ENCODE measurements around the gene KIRREL3. TPM values are rescaled to one million over a fixed set of nuclear protein-coding genes. Genes with fewer than 3 reads are reported as not detected.

The KIRREL3 gene
- total and polyA plus RNA-seq, 2 of the 8 experiments (the other 6 are each of a cell fraction or from before 2014, with no cell fraction given): 0.29 to 0.32 TPM

GRCh38 chr11:126754591-126755426 lies 245.8 kb downstream of the KIRREL3 start:
- Histone ChIP-seq H3K9ac (replicated peaks in 1 of 4; ENCODE audit: extremely low read depth in 1 of 4, low read depth in 3 of 4, low read length in 3 of 4) (no peak overlapping the region), H2AK5ac (ENCODE audit: low read depth, low read length) (no peak overlapping the region), H4K20me1 (replicated peaks in 1 of 2; ENCODE audit: control insufficient read depth in 1 of 2, insufficient read depth in 2 of 2, low read length in 2 of 2) (no peaks in the 10 kb centered on the region), H2AFZ (ENCODE audit: low read length) (no peak overlapping the region), H2BK20ac (ENCODE audit: low read length) (no peak overlapping the region), H2BK5ac (ENCODE audit: low read depth, low read length) (no peak overlapping the region), H3K79me2 (ENCODE audit: control insufficient read depth in 1 of 2, insufficient read depth in 2 of 2, low read length in 2 of 2) (no peaks in the 10 kb centered on the region), H3K14ac (ENCODE audit: insufficient read length) (no peak overlapping the region), H3K4me1 (replicated peaks in 1 of 4; ENCODE audit: control insufficient read depth in 3 of 4, insufficient read depth in 4 of 4, low read length in 3 of 4) (no peaks in the 10 kb centered on the region), H3K56ac (replicated peaks; ENCODE audit: insufficient read length, low read depth, low read length) (no peak overlapping the region), H3K27me3 (replicated peaks in 1 of 4; ENCODE audit: control insufficient read depth in 3 of 4, extremely low read depth in 1 of 4, insufficient read depth in 3 of 4, low read length in 3 of 4) (no peaks in the 10 kb centered on the region), H3K18ac (ENCODE audit: extremely low read depth, low read length) (no peak overlapping the region), H3K9me3 (ENCODE audit: insufficient read depth in 2 of 2, low read depth in 1 of 2, low read length in 1 of 2) (no peaks in the 10 kb centered on the region; a peak in 1 of 4 replicates), H3K36me3 (ENCODE audit: control insufficient read depth in 2 of 4, insufficient read depth in 4 of 4, low read length in 3 of 4) (no peaks in the 10 kb centered on the region), H3K27ac (ENCODE audit: low read depth, low read length) (no peak overlapping the region), H2BK120ac (replicated peaks; ENCODE audit: low read depth, low read length) (no peak overlapping the region), H3K4ac (replicated peaks; ENCODE audit: insufficient read length, low read depth, low read length) (no peak overlapping the region), H2BK15ac (ENCODE audit: low read length) (no peak overlapping the region), H3K79me1 (ENCODE audit: low read depth, low read length) (no peaks in the 10 kb centered on the region), H3K23me2 (ENCODE audit: low read depth, low read length) (no peaks in the 10 kb centered on the region), H3K4me3 (ENCODE audit: extremely low read depth in 1 of 4, insufficient read depth in 2 of 4, low read depth in 3 of 4, low read length in 4 of 4) (no peak overlapping the region), H3K23ac (ENCODE audit: insufficient read length) (no peak overlapping the region), H4K8ac (ENCODE audit: extremely low read depth, insufficient read depth, low read length) (no peak overlapping the region), H2BK12ac (ENCODE audit: low read depth, low read length) (no peak overlapping the region), H4K91ac (replicated peaks; ENCODE audit: insufficient read length, low read length) (no peak overlapping the region), H4K5ac (ENCODE audit: insufficient read length, low read depth, low read length) (no peak overlapping the region), H3K4me2 (ENCODE audit: insufficient read depth in 1 of 2, low read depth in 2 of 2, low read length in 2 of 2) (no peak overlapping the region)
- ChIA-PET POLR2A (ENCODE audit: partially characterized antibody) (no interaction called here), CTCF (ENCODE audit: partially characterized antibody) (interaction anchor here (0.8 to 2.5 kb wide), 5 partner anchors 10 to 136 kb away, joined by 3 to 9 read pairs (median 4); no protein-coding TSS in a partner anchor)
- no peak for DNase-seq (ENCODE audit: low read depth in 1 of 2, low spot score in 2 of 2)
- FAIRE-seq: no peak
- WGBS, 2 experiments (ENCODE audit: extremely low coverage in 1 of 2, insufficient coverage in 1 of 2, insufficient read length in 1 of 2, insufficient replicate concordance in 2 of 2, low coverage in 1 of 2, low lambda C conversion rate in 2 of 2, missing lambda C conversion rate in 1 of 2): 88% methylated on average over 7 of the region's 7 CpGs; no CpG with 5 or more reads in 1 of the 2 experiments
- no peak for TF ChIP-seq SAP30 (IDR thresholded peaks at IDR 0.05; ENCODE audit: insufficient read depth, insufficient replicate concordance, low read length)
- no peak for TF ChIP-seq BACH1 (IDR thresholded peaks at IDR 0.05; ENCODE audit: low read length)
- TF ChIP-seq, protein P1, sequence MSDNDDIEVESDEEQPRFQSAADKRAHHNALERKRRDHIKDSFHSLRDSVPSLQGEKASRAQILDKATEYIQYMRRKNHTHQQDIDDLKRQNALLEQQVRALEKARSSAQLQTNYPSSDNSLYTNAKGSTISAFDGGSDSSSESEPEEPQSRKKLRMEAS (IDR thresholded peaks at IDR 0.05): no peak
- no peak for TF ChIP-seq RAD21 (IDR thresholded peaks at IDR 0.05 in 1 of 2, conservative IDR thresholded peaks at IDR 0.05 in 1 of 2; ENCODE audit: low read depth in 2 of 2, low read length in 2 of 2)
- TF ChIP-seq, protein P2, sequence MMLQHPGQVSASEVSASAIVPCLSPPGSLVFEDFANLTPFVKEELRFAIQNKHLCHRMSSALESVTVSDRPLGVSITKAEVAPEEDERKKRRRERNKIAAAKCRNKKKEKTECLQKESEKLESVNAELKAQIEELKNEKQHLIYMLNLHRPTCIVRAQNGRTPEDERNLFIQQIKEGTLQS (IDR thresholded peaks at IDR 0.05; ENCODE audit: insufficient read depth, low read depth, low read length): no peak
- no peak for TF ChIP-seq SP4 (IDR thresholded peaks at IDR 0.05; ENCODE audit: low read length)
- no peak for TF ChIP-seq EP300 (IDR thresholded peaks at IDR 0.05; ENCODE audit: borderline replicate concordance in 1 of 2, low read depth in 2 of 2, low read length in 2 of 2)
- no peak for TF ChIP-seq RBBP5 (IDR thresholded peaks at IDR 0.05; ENCODE audit: borderline replicate concordance, low read depth, low read length)
- no peak for TF ChIP-seq SIN3A (conservative IDR thresholded peaks at IDR 0.05 in 1 of 2, IDR thresholded peaks at IDR 0.05 in 1 of 2; ENCODE audit: low read depth in 1 of 2, low read length in 2 of 2)
- no peak for TF ChIP-seq TAF7 (optimal IDR thresholded peaks at IDR 0.05; ENCODE audit: borderline replicate concordance, low read depth, low read length)

All from H1 (cell line).